DOHH2 (cell line): Measurements from ENCODE around the gene USP35.

Source experiments
- CTCF ChIP-seq: fragments of 200-600 bp; sonication (generic); IDR thresholded peaks from one replicate; pipeline ENCODE4 v1.5.1; 2014; ENCODE audit warnings: antibody characterized with exemption, mild to moderate bottlenecking, low read depth, low read length; ENCODE audit not compliant: poor library complexity, severe bottlenecking
- EZH2phosphoT487 ChIP-seq: fragments of 200-600 bp; sonication (generic); IDR thresholded peaks from 2 replicates; pipeline ENCODE4 v1.6.1; 2017; ENCODE audit warnings: borderline replicate concordance, mild to moderate bottlenecking, antibody characterized with exemption, low read length, moderate library complexity, mixed read lengths

GRCh38 chr11:78224506-78224905 is 35.8 kb downstream of the USP35 start:
- no peak for TF ChIP-seq CTCF
- TF ChIP-seq EZH2phosphoT487, result no peak
